GM06990 (cell line): ENCODE measurements around the gene EMC7.

Source experiments
- DNase-seq: peaks from one replicate; pipeline ENCODE4 v3.0.0-alpha.2; 2011; ENCODE audit not compliant: insufficient read length; ENCODE audit errors: extremely low read depth
- H3K27me3 ChIP-seq: replicated peaks from 2 replicates; pipeline ENCODE4 v1.6.0; 2011; ENCODE audit warnings: low read length; ENCODE audit not compliant: control insufficient read depth, insufficient read depth
- H3K36me3 ChIP-seq: 2 replicates; pipeline ENCODE4 v1.5.1; 2011; ENCODE audit warnings: low read length; ENCODE audit not compliant: control insufficient read depth, insufficient read depth
- H3K4me3 ChIP-seq: replicated peaks from 2 replicates; pipeline ENCODE4 v1.5.1; 2011; ENCODE audit warnings: low read depth, mild to moderate bottlenecking, control low read depth, low read length
- CTCF ChIP-seq: IDR thresholded peaks from 2 replicates; pipeline ENCODE4 v1.5.1; 2011; ENCODE audit warnings: low read length, control low read depth, mild to moderate bottlenecking, inconsistent platforms; ENCODE audit not compliant: insufficient read depth, poor library complexity, severe bottlenecking

Gene EMC7

GRCh38 chr15:34101366-34102174 is at the start of gene EMC7, which contains the start of gene PGBD4:
Gene EMC7 (minus strand): TSS chr15:34101862. CDS start chr15:34101839, 23 bp downstream.
Gene PGBD4 (plus strand): TSS chr15:34102083. CDS start chr15:34102532, 449 bp downstream.
- no peaks in the 10 kb centered on the region; the same call in 1 of the 2 replicates for H3K36me3 ChIP-seq
- DNase-seq = peak; percentile 98
- peak within 1 kb of the TSS; percentile 91 for H3K4me3 ChIP-seq
- H3K27me3 ChIP-seq = no peaks in the 10 kb centered on the region
- no peak for TF ChIP-seq CTCF

DNA sequence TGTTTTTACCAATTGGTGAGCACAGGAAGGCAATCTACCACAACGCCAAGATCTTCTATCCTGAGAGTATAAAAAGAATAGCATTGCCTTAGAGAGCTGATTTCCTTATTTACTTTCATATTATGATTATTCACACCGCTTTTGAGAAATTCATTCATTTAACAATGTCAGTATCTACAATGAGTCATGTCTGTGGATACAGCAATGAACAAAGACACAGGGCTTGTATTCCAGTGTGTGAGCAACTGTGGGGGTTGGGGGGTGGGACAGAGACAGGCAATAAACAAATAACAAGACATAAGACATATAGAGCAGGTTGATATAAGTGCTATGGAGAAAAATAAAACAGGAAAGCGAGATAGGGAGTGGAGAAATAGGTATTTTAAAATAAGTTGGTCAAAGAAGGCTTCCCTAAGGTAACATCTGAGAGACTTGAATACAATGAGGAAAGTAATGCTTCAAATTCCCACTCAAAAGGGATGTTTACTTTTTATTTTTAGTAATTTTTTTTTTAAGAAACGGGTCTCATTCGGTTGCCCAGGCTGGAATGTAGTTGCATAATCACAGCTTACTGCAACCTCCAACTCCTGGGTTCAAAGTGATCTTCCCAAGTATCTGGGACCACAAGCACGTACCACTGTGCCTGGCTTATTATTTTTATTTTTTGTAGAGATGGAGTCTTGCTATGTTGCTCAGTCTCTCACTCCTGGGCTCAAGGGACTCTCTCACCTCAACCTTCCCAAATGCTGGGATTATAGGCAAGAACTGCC is 45.9 kb upstream of the EMC7 start:
- no peak overlapping the region for H3K4me3 ChIP-seq
- no peak for TF ChIP-seq CTCF
- no peak for DNase-seq
- peaks cover 1% of the 10 kb centered on the region; the same call in 1 of the 2 replicates for H3K36me3 ChIP-seq
- H3K27me3 ChIP-seq = no peaks in the 10 kb centered on the region

DNA sequence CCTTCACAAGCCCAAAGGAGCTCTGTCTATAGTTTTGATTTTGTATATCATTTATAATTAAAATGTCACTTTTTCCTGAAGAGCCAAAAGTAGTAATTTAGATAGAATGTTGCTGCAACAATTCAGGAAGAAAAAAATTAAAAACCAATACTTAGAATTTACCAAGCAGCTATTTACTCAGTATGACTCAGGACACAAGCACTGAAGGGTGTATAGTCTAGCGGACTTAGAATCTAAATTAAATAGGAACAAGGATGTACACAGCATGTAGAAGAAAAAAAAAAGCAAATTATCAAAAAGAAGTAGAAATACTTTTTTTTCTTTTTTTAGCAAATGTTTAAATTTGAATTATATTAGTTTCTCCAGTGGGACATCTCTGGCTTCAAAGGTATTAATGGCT is 31.8 kb upstream of the EMC7 start:
- no peak for TF ChIP-seq CTCF
- no peaks in the 10 kb centered on the region for H3K36me3 ChIP-seq
- no peak overlapping the region for H3K4me3 ChIP-seq
- no peaks in the 10 kb centered on the region for H3K27me3 ChIP-seq
- DNase-seq = no peak

- H3K27me3 ChIP-seq = no peaks in the 10 kb centered on the region
- DNase-seq = no peak
- TF ChIP-seq CTCF = no peak
- H3K36me3 ChIP-seq = no peaks in the 10 kb centered on the region
- H3K4me3 ChIP-seq = no peak overlapping the region
These were observed 31.2 kb upstream of the EMC7 start for GRCh38 chr15:34132881-34133280.

GRCh38 chr15:34128898-34129297 is 27.2 kb upstream of the EMC7 start:
- no peak for DNase-seq
- Histone ChIP-seq H3K36me3 (no peaks in the 10 kb centered on the region), H3K4me3 (no peak overlapping the region), H3K27me3 (no peaks in the 10 kb centered on the region)
- TF ChIP-seq CTCF = no peak
